CD4-positive, alpha-beta T cell treated with Interferon alpha-2 for 1 hour (primary cell): ENCODE measurements around the gene ZNF423.

Source experiments
- DNase-seq, 2 donors: peaks; one replicate each; pipeline ENCODE4 v3.0.0-alpha.2; 2020 to 2022

ZNF423 gene

GRCh38 chr16:49846800-49847199 is 9.1 kb downstream of the ZNF423 start:
- no peak for DNase-seq

DNA sequence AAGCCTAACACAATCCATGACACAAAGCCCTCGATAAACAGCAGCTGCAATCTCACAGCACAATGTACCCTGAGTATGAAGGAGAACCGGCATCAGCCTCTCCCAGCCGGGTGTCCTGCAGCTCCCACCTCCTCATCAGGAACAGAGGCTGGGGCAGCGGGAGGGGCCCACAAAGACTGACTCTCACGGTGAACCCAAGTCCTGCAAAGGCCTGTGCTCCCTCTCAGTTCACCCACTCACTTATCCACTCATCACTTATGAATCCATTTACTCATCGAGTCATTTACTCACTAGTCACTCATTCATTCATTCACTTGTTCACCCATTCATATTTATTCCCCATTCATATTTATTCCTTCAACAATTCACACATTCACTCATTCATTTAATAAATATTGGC is 11.6 kb downstream of the ZNF423 start:
- DNase-seq: no peak

DNA sequence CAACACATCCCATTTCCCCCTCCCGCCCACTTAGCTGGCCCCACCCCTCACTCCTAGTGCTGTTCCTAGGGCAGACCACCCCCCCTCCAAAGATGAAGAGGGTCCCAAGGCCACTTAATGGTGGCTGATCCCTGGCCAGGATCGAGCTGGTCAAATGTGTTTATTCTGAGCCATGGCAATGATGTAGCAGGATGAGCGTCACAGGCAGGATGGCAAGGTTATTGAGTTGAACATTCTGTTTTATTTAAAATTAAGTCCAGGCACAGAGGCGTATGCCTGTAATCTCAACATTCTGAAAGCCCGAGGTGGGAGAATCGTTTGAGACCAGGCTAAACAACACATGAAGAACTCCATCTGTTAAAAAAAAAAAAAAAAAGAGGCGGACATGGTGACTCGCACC is 12.2 kb downstream of the ZNF423 start:
- no peak for DNase-seq

DNA sequence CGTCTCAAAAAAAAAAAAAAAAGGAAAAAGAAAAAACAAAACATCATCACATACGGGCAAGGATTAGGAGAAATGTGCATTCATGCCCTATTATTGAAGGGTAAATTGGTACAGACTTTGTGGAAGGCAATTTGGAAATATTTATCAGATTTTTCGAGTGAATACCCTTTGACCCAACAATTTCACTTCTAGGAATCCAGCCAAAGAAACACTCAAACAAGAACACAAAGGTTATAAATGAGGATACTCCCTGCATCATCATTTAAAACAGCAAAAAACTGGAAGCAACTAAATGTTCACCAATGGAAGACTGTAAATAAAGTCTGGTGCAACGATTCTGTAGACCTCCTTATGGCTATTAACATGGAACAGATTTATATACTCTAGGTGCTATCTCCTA is 12.9 kb downstream of the ZNF423 start:
- DNase-seq: no peak

DNA sequence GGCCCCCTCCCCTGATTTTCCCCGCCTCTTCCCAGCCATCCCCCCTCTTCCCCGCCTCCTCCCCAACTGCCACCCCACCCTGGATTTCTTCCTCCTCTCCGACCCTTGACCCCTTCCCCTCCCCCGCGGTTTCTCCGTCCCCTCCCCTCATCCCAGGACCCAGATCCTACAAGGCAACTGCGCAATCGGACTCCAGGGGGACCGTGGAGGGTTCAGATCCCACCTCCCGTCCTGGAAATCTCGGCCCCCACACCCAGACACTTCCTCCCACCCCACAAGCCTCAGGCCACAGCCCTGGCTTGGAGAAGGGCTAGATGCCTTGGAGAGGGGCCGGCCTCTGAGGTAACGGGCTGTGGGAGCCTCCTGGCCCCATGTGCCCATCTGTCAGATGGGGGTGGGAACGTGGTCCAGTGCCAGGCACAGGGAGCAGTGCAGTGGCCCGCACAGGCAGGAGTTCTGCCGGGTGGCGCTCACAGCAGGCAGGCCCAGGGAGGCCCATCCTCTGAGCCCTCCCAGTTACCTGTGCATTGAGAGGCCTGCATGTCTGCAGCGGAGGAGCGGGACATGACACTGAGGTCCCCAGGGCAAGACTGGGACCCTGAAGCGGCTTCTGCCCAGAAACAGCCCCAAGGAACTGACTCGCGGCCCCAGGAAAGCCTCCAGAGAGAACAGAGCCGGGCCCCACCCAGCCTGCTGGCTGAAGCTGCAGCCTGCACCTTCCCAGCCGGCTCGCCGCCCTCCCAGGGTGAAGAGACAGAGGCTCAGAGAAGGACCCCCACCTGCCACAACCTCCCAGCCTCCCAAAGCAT is 16.7 kb downstream of the ZNF423 start:
- no peak for DNase-seq

GRCh38 chr16:49838441-49839016 is 17.4 kb downstream of the ZNF423 start:
- DNase-seq: no peak

GRCh38 chr16:49837688-49838410 is 18.1 kb downstream of the ZNF423 start:
- DNase-seq: no peak

DNA sequence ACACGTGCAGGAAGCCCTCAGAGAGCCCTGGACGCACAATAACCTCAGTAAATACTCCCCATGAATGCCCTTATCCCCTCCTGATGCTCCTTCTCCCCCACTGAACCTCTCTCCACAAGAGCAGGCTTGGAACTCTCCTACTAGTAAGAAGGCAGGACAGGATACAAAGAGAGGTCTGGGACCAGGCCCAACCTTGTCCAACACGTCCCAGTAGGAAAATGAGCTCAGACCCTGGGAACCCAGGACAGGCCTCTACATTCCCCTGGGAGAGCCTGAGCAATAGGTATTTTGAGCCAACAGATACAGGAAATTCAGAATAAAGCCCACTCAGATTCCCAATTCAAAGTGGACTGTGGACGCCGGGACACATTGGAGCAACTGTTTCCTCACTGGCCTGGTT is 19.2 kb downstream of the ZNF423 start:
- no peak for DNase-seq

DNA sequence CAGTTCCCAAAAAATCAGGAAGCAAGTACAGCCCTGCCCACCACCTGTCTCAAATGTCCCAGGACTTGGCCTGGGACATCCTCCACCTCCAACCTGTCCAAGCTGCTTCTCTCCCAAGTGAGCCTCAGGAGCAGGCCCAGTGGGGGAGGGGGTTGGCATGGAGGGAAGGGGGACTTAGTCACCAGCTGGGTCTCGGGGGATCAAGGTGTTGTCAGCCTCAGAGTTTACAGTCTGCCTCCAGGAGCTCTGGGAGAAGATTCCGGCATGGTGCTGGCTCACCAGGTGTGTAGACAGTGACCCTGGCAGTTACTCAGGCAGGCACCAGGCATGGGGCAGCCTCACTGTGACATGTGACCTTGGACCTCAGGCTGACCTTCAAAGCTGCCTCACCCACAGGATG is 19.7 kb downstream of the ZNF423 start:
- no peak for DNase-seq

GRCh38 chr16:49835161-49835777 is 20.6 kb downstream of the ZNF423 start:
- DNase-seq: no peak

DNA sequence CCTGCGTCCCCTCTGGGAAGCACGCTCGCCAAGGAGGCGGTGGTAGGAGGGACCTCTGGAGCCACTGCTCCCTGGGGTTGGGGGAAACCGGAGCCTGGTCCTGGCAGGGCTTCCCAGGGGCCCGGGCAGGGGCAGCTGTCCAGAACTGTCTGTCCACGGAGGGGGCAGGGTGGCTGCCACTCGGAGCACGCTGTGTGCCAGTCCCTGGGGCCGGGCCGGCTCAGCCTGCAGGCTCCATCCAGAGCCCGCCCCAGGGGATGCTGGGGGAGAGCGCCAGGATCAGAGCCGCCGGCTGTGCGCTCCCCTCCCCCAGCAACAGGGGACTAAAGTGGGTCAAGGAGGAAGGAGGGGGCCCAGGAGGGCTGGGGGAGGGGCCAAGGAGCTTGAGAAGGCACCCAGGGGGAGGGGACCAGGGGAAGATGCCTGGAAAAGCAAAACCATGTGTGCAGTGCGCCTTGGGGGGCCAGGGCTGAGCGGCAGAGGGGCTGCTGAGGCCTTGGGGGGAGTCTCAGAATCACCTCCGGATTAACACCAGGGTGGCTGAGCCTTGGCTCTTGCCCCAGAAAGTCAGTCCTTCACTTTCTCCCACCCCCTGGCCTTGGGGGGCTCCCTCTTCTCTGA is 21.3 kb downstream of the ZNF423 start:
- no peak for DNase-seq

DNA sequence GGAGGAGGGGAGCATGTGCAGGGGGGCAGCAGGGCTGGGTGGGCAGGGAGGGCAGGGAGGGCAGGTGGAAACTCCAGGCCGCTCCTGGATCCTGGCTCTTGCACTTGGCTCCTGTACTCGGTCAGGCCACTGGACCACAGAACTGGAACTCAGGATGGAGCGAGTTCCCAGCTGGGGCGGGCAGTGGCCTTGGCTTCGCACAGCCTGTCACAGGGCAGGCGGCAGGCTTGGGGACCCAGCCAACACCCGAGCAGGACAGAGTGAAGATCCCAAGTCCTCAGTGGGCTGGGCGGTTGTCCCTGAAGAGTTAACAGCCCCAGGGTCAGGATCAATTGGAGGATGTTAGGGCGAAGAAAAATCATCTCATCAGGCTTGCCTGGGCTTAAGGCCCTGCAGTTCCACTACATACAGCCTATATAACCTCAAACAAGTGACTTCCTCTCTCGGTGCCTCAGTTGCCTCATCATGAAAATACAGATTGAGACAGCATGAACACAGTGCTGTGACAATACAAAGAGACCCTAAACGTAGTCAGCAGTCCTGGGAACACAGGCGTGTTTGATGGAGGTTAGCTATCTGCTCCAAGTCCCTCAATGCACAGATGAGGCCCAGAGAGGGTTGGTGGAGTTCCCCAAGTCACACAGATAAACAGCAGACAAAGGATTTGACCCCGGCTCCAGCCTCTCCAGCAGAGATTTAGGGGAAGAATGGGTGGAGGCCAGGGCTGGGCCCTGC is 21.9 kb downstream of the ZNF423 start:
- no peak for DNase-seq

- DNase-seq: no peak
Observed at GRCh38 chr16:49833085-49833484, 22.8 kb downstream of the ZNF423 start.

DNA sequence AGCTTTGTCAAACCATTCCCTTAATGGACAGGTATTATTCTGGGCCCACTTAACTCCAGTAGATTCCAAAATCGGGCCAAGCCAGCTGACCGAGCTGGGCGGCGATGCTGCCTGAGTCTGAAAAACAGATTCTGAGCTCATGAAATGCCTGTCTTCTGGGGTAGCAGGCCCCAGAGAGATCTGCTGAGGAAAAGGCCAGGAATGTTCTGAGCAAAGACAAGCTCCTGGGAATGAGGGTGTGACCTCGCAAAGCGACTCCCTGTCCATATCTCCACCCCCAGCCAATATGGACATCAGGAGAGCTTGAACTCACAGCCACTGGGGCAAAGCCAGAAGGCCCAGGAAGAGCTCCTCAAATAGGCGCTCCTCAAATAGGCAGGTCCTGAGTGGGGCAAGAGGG is 23.7 kb downstream of the ZNF423 start:
- no peak for DNase-seq

DNA sequence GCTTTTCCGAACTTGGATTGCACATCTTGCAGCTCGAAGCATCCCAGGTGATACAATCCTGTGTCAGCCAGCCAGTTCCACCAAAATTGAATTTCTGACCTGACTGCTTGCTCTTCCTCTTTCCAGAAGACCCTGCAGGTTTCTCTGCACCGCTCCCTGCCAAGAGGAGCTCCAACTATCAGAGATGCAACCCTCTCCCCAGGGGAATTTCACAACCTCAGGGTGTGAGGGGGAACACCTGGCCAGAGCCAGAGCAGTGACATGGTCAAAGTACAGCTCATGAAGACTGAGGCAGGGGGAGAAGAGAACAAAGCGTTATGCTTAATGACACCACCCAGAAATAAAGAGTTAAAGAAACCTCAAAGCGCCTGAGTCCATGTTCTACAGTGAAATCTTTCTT is 25.0 kb downstream of the ZNF423 start:
- no peak for DNase-seq

DNA sequence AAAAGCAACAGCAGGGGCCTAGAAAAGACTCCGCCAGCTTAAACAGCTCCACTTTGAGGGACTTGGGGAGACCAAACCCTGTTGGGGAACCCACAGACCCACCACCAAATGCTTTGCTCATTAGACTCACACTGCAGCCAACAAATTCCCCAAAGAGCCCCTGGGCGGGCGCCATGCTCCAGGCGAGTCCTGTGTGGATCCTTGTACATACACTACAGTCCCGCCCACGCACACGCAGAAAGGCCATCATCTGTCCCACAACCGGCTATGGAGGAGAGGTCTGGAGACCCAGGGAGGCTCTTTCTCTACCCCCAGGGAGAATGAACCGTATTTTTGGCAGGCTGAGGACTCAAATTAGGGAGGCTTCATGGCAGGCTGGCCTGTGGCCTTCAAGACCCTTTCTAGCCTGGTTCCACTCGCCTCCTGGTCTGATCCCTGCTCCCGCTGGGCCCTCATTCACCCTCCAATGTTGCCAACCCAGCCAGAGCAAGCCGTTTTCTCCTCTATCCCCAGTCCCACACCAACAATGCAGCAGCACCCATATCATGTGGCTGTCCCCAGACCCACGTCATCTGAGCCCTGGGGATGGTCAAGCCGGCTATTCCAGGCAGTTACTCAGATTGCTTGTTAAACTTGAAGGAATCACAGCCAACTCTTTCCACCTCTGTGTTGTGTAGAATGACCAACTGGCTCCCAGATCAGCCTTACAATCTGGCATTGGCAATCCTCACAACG is 27.2 kb downstream of the ZNF423 start:
- no peak for DNase-seq

DNA sequence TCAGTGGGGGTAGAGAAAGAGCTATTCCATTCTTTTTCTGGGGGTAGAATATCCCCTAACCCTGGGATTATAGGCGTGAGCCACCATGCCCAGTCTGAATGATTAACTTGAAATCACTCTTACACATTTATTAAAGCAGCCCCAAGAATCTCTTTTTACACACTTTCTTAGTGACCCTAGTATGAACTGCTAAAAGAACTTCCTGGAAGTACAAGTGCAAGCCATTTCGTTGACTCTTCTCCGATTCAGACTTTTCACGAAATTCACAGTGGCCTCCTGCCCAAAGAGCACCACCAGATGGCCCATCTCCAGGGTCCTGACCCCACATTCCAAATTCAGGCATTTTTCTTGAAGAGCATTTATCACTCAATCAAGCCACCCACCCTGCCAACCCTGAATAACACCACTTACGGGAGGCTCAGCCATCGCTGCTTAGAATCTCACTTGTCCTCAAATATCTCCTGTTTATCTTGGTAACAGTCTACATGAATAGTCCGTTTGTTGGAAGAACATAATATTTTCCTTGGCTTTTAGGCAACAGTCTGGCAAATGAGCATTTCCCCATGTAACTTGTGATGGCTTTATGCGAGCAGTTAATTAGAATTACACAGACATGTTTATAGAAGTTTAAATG is 28.0 kb downstream of the ZNF423 start:
- DNase-seq: no peak

DNA sequence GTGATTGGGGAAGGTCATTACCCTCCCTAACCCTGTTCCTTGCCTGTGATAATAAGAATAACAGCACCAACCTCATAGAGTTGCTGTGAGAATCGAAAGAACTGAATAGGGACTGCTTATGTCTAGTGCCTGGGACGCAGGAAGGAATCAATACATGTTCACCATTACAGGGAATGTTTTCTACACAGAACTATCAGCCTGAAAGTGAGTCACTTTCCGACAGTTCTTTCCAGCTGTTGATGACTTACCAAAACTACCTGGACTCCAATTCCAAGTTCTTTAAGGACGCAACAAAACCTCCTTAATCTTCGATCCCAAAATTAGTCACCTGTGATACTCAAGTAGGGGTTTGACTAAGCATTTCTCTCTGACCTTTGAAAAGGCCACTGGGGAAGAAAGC is 29.4 kb downstream of the ZNF423 start:
- DNase-seq: no peak

GRCh38 chr16:49825041-49825440 is 30.9 kb downstream of the ZNF423 start:
- no peak for DNase-seq

DNA sequence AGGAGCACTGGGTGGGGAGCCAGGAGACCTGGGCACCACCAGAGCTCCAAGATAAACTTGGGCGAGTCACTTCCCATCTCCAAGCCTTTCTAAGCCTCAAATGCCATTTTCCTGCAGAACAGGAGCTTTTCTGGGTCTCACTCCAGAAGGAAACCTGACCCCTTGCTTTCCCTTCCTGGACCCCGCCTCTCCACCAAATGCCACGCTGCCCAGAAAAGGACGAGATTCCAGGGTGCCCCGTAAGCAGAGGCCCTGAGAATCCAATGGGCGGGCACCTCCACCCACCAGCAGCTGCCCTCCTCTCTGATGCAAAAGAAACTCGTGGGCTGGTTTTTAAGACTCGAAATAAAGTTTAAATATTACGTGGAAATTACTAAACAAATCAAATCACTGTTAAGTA is 31.3 kb downstream of the ZNF423 start:
- no peak for DNase-seq

GRCh38 chr16:49822649-49823370 is 33.1 kb downstream of the ZNF423 start:
- DNase-seq: no peak
